HEK293 (cell line): ENCODE data around the gene TRMU.

Source experiments
- CTCF ChIA-PET: fragments of 350-600 bp; formaldehyde crosslinking; extraction: SDS; loops from one replicate; lab custom pipeline; 2021; ENCODE audit warnings: antibody characterized with exemption; lab: Yijun Ruan, JAX
- POLR2A ChIA-PET: fragments of 300-600 bp; formaldehyde crosslinking; extraction: SDS; loops from one replicate; lab custom pipeline; 2020; ENCODE audit warnings: antibody characterized with exemption, inconsistent platforms; lab: Yijun Ruan, JAX
- H3K27ac ChIP-seq: fragments of 200-500 bp; sonication (Bioruptor generic); 2 replicates; pipeline ENCODE4 v1.5.1; 2014; ENCODE audit warnings: low read depth, low read length, control low read depth, inconsistent platforms; ENCODE audit errors: extremely low read depth
- H3K36me3 ChIP-seq, 2 experiments: fragments of 200-500 bp in 1 of 2; sonication (Bioruptor generic) in 1 of 2; 1 replicate in 1 of 2; 2 replicates in 1 of 2; pipeline ENCODE4 v1.5.1; 2014 to 2017; ENCODE audit warnings: inconsistent platforms in 2 of 2, low read length in 2 of 2; ENCODE audit not compliant: control insufficient read depth in 2 of 2, insufficient read depth in 1 of 2
- H3K4me1 ChIP-seq: fragments of 200-500 bp; sonication (Bioruptor generic); 2 replicates; pipeline ENCODE4 v1.5.1; 2014; ENCODE audit warnings: mild to moderate bottlenecking, low read length, inconsistent platforms; ENCODE audit not compliant: control insufficient read depth, insufficient read depth
- H3K4me3 ChIP-seq: 2 replicates; pipeline ENCODE4 v1.5.1; 2011; ENCODE audit warnings: low read depth, mild to moderate bottlenecking, control low read depth, low read length, moderate library complexity
- H3K9me3 ChIP-seq: fragments of 200-500 bp; sonication (Bioruptor generic); 2 replicates; pipeline ENCODE4 v1.5.1; 2014; ENCODE audit warnings: low read depth, low read length, inconsistent platforms; ENCODE audit not compliant: control insufficient read depth, insufficient read depth
- EGR2 ChIP-seq: fragments of 450-650 bp; formaldehyde crosslinking; IDR thresholded peaks from 2 replicates; pipeline ENCODE4 v1.5.1; 2016; ENCODE audit warnings: low read depth, missing biosample characterization, missing genetic modification characterization
- OVOL3 ChIP-seq: fragments of 450-650 bp; formaldehyde crosslinking; IDR thresholded peaks from 2 replicates; pipeline ENCODE4 v1.5.1; 2016; ENCODE audit warnings: missing biosample characterization, missing genetic modification characterization
- REPIN1 ChIP-seq: fragments of 450-650 bp; formaldehyde crosslinking; IDR thresholded peaks from 2 replicates; pipeline ENCODE4 v1.5.1; 2017; ENCODE audit warnings: missing biosample characterization, missing genetic modification characterization, low read depth
- SP7 ChIP-seq: fragments of 450-650 bp; formaldehyde crosslinking; IDR thresholded peaks from 2 replicates; pipeline ENCODE4 v1.5.1; 2016; ENCODE audit warnings: missing biosample characterization, missing genetic modification characterization
- ZBTB20 ChIP-seq: fragments of 450-650 bp; formaldehyde crosslinking; IDR thresholded peaks from 2 replicates; pipeline ENCODE4 v1.5.1; 2016; ENCODE audit warnings: missing biosample characterization, missing genetic modification characterization
- ZBTB21 ChIP-seq: fragments of 450-650 bp; formaldehyde crosslinking; IDR thresholded peaks from 2 replicates; pipeline ENCODE4 v1.5.1; 2017; ENCODE audit warnings: missing biosample characterization, missing genetic modification characterization
- ZFP3 ChIP-seq: fragments of 450-650 bp; formaldehyde crosslinking; IDR thresholded peaks from 2 replicates; pipeline ENCODE4 v1.5.1; 2016; ENCODE audit warnings: low read depth, missing biosample characterization, missing genetic modification characterization
- ZFP37 ChIP-seq: fragments of 450-650 bp; formaldehyde crosslinking; IDR thresholded peaks from 2 replicates; pipeline ENCODE4 v1.5.1; 2016; ENCODE audit warnings: missing biosample characterization, missing genetic modification characterization
- ZNF133 ChIP-seq: fragments of 450-650 bp; formaldehyde crosslinking; IDR thresholded peaks from 2 replicates; pipeline ENCODE4 v1.5.1; 2016; ENCODE audit warnings: missing biosample characterization, missing genetic modification characterization
- ZNF138 ChIP-seq: fragments of 450-650 bp; formaldehyde crosslinking; IDR thresholded peaks from 2 replicates; pipeline ENCODE4 v1.5.1; 2016; ENCODE audit warnings: missing biosample characterization, missing genetic modification characterization, borderline replicate concordance
- ZNF16 ChIP-seq: fragments of 450-650 bp; formaldehyde crosslinking; IDR thresholded peaks from 2 replicates; pipeline ENCODE4 v1.5.1; 2016; ENCODE audit warnings: low read depth, missing biosample characterization, missing genetic modification characterization
- ZNF266 ChIP-seq: fragments of 450-650 bp; formaldehyde crosslinking; IDR thresholded peaks from 2 replicates; pipeline ENCODE4 v1.5.1; 2016; ENCODE audit warnings: missing biosample characterization, missing genetic modification characterization, low read depth
- ZNF302 ChIP-seq: fragments of 450-650 bp; formaldehyde crosslinking; IDR thresholded peaks from 2 replicates; pipeline ENCODE4 v1.5.1; 2016; ENCODE audit warnings: missing biosample characterization, missing genetic modification characterization, low read depth
- ZNF324 ChIP-seq: fragments of 450-650 bp; formaldehyde crosslinking; IDR thresholded peaks from 2 replicates; pipeline ENCODE4 v1.5.1; 2016; ENCODE audit warnings: missing biosample characterization, missing genetic modification characterization
- ZNF398 ChIP-seq: fragments of 450-650 bp; formaldehyde crosslinking; IDR thresholded peaks from 2 replicates; pipeline ENCODE4 v1.5.1; 2017; ENCODE audit warnings: missing biosample characterization, missing genetic modification characterization
- ZNF549 ChIP-seq: fragments of 450-650 bp; IDR thresholded peaks from 2 replicates; pipeline ENCODE4 v1.5.1; 2018; ENCODE audit warnings: missing biosample characterization, missing genetic modification characterization, mild to moderate bottlenecking, inconsistent platforms, moderate library complexity
- ZNF571 ChIP-seq: fragments of 450-650 bp; formaldehyde crosslinking; IDR thresholded peaks from 2 replicates; pipeline ENCODE4 v1.5.0; 2017; ENCODE audit warnings: missing biosample characterization, missing genetic modification characterization
- ZNF626 ChIP-seq: fragments of 450-650 bp; sonication (Bioruptor Pico); formaldehyde crosslinking; IDR thresholded peaks from 2 replicates; pipeline ENCODE4 v1.5.1; 2018; ENCODE audit warnings: missing biosample characterization, missing genetic modification characterization, inconsistent platforms
- ZNF747 ChIP-seq: fragments of 450-650 bp; formaldehyde crosslinking; IDR thresholded peaks from 2 replicates; pipeline ENCODE4 v1.5.1; 2016; ENCODE audit warnings: missing biosample characterization, missing genetic modification characterization
- ZSCAN16 ChIP-seq: fragments of 450-650 bp; formaldehyde crosslinking; IDR thresholded peaks from 2 replicates; pipeline ENCODE4 v1.5.1; 2016; ENCODE audit warnings: missing biosample characterization, missing genetic modification characterization
- ZSCAN5A ChIP-seq: fragments of 450-650 bp; formaldehyde crosslinking; IDR thresholded peaks from 2 replicates; pipeline ENCODE4 v1.5.1; 2016; ENCODE audit warnings: missing biosample characterization, missing genetic modification characterization

TRMU gene

GRCh38 chr22:46339956-46340355, 4.4 kb downstream of the TRMU start:
- CTCF ChIA-PET, result interaction anchor here (1.5 kb wide), 1 partner anchor 16 kb away, joined by 3 read pairs; no protein-coding TSS in a partner anchor
- POLR2A ChIA-PET, result no interaction called here
- H3K9me3 ChIP-seq, result no peaks in the 10 kb centered on the region
- H3K4me1 ChIP-seq, result peaks cover 5% of the 10 kb centered on the region
- TF ChIP-seq EGR2 (tag by site-specific recombination), result peak; percentile 69
- TF ChIP-seq ZSCAN5A (tag by site-specific recombination), result no peak
- TF ChIP-seq ZBTB20, result peak; percentile 74
- TF ChIP-seq, all 188 proteins: peak for 2
- Histone ChIP-seq H3K4me3 (no peak overlapping the region), H3K36me3 (peaks cover 58 to 81% of the 10 kb centered on the region in 2 experiments), H3K27ac (no peak overlapping the region)

- no peaks in the 10 kb centered on the region for H3K9me3 ChIP-seq
- H3K36me3 ChIP-seq, result peaks cover 65 to 88% of the 10 kb centered on the region in 2 experiments
- peaks cover 5% of the 10 kb centered on the region for H3K4me1 ChIP-seq
- ChIA-PET POLR2A (interaction anchor here (0.5 kb wide), 1 partner anchor 28 kb away, joined by 7 read pairs; no protein-coding TSS in a partner anchor), CTCF (interaction anchor here (1.0 to 1.5 kb wide), 4 partner anchors 15 to 457 kb away, joined by 3 to 5 read pairs (median 3); no protein-coding TSS in a partner anchor)
- H3K27ac ChIP-seq, result no peak overlapping the region
- TF ChIP-seq ZNF16 (tag by site-specific recombination), result no peak
- TF ChIP-seq ZBTB21 (tag by site-specific recombination), result no peak
- TF ChIP-seq ZNF266, result no peak
- TF ChIP-seq ZNF138 (tag by site-specific recombination), result no peak
- no peak for TF ChIP-seq ZNF133 (tag by site-specific recombination)
- TF ChIP-seq ZNF549 (tag by site-specific recombination), result no peak
- TF ChIP-seq ZFP3 (tag by site-specific recombination), result no peak
- no peak overlapping the region for H3K4me3 ChIP-seq
Measured at GRCh38 chr22:46340676-46341075, 5.2 kb downstream of the TRMU start.

- ChIA-PET POLR2A (no interaction called here), CTCF (interaction anchor here (0.9 kb wide), 1 partner anchor 21 kb away, joined by 3 read pairs; no protein-coding TSS in a partner anchor)
- Histone ChIP-seq H3K4me1 (no peaks in the 10 kb centered on the region), H3K4me3 (no peak overlapping the region), H3K27ac (no peak overlapping the region), H3K36me3 (peaks cover 72 to 99% of the 10 kb centered on the region in 2 experiments), H3K9me3 (no peaks in the 10 kb centered on the region)
- TF ChIP-seq ZFP37 (tag by site-specific recombination), result no peak
- no peak for TF ChIP-seq OVOL3 (tag by site-specific recombination)
- TF ChIP-seq ZNF302 (tag by site-specific recombination), result no peak
- TF ChIP-seq ZNF324 (tag by site-specific recombination), result no peak
- TF ChIP-seq ZNF747 (tag by site-specific recombination), result no peak
- no peak for TF ChIP-seq REPIN1 (tag by site-specific recombination)
- TF ChIP-seq ZNF626 (tag by site-specific recombination), result no peak
- TF ChIP-seq ZSCAN16 (tag by site-specific recombination), result no peak
- TF ChIP-seq ZNF398 (tag by site-specific recombination), result no peak
- no peak for TF ChIP-seq ZNF571 (tag by site-specific recombination)
- TF ChIP-seq SP7, result no peak
Measured at GRCh38 chr22:46346680-46347405, 11.3 kb downstream of the TRMU start.
